Measurements from ENCODE around the gene P2RY1.

P2RY1 gene, protein sequence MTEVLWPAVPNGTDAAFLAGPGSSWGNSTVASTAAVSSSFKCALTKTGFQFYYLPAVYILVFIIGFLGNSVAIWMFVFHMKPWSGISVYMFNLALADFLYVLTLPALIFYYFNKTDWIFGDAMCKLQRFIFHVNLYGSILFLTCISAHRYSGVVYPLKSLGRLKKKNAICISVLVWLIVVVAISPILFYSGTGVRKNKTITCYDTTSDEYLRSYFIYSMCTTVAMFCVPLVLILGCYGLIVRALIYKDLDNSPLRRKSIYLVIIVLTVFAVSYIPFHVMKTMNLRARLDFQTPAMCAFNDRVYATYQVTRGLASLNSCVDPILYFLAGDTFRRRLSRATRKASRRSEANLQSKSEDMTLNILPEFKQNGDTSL

GRCh38 chr3:152834776-152835600 is at the start of gene P2RY1:
Gene P2RY1 (plus strand): TSS chr3:152835131. CDS start chr3:152835783, 652 bp downstream.
- DNase-seq (ENCODE audit: low read depth): no peak

DNA sequence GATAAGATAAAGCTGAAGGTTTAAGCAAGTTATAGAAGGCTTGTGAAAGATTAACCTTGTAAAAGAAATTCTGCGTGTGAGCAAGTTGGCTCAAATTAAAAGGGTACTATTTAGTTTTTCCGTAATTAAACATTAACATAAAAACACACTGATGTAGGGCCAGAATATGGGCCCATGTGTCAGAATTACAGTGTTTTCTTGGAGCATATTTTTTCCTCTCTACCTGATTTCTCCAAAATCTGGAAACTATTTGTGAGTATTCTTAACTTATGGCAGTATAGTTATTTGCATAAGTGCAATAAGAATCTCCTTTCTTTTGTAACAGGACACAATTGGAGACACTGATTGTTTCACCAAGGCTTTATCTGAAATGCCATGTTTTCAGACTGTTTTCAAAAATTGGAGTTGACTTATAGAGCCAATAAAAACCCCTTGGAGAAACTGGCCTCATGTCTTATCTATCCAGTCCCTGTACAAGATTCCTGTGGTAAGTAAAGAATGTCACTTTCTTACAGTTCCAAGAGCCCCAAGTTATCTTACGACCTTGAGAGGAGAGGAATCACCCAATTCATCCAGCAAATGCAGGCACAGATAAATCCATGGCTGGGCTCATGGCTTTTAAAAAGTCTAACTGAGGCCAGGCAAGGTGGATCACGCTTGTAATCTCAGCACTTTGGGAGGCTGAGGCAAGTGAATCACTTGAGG is 47.8 kb upstream of the P2RY1 start:
- DNase-seq (ENCODE audit: low read depth): no peak

DNA sequence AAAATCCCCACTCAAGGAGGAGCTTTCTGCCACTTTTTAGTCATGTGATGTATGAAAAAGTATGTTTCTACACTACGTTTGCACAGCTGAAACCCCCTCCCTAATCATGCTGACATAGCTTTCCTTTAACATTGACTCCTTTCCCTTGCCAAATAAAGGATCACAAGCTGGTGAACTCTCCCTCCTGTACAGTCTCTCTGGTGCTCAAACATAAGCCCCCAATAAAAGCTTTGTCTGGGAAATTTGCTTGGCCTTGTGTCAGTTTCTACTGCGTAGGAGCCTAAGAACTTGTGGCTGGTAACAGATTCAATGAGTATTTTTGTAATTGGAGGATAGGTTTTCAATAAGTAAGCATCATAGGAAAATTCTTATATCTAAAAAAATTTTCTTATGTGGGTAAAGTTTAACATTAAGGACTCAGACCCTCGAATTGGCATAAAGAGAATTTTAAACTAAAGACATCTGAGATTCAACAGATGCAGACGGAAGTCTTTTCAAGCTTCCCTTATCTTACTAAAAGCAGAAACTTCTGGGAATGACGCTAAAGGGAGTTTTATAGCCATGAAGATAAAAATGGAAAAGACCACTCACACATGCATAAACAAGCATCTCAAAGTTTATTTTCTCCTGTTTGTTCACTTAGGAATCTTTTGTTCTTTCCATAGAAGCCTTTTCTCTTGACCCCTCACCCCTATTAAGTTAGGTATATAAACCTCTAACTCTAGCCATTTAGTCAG is 44.1 kb upstream of the P2RY1 start:
- DNase-seq (ENCODE audit: low read depth): no peak

- DNase-seq (ENCODE audit: low read depth): no peak
These were observed 41.0 kb upstream of the P2RY1 start for GRCh38 chr3:152793969-152794368.

- no peak for DNase-seq (ENCODE audit: low read depth)
These were observed 37.0 kb upstream of the P2RY1 start for GRCh38 chr3:152797751-152798432.

DNA sequence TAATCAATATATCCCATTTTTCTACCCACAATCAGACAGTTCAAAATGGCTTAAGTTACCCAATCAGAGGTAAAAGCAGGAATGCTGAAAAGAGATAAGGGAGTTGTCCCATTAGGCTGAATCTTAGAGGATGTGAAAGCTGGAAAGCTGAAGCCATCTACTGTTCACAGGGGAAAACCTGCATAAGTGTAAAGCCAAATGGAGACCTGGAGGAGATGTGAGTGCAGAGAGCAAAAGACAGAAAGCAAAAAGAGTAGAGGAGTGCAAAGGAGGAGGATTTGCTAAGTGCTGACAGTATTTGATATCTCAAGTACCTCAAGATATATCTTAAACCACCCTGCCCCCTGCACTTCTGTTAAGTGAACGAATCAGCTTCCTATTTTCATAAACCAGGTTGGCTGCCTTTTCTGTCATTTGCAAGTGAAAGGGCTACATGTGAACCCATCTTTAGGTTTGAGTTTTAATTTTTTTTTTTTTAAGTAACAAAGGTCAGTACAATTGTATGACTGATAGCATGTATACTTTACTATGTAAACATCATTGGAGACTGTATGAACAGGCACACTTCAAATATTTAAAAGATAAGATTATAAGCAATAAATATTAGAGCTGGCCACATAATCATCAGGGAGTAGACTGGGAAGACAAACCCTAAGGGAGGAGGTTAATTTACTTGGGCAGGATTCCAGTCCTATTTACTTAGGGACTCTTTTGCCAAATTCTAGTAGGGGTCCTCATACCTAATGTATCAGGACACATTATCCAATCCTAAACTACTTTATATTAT is 22.8 kb upstream of the P2RY1 start:
- no peak for DNase-seq (ENCODE audit: low read depth)

DNA sequence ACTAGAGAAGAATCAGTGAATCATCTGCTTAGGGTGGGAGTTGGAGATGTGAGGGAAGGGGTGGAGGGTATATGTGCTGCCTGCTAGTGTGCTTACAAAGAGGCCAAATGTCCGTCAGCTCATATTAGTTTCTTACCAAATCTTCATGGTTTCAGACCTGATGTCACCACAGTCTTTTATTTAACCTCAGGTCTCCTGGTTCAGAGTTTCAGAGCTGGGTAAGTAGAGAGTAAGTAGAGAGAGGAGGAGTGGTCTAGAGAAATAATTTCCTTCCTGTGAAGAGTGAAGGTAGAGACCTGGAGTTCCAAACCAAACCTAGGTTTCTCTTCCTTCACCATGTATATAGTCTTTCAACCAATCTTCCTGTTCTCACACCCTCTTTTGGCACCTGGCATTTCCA is 17.5 kb upstream of the P2RY1 start:
- DNase-seq (ENCODE audit: low read depth): no peak

DNA sequence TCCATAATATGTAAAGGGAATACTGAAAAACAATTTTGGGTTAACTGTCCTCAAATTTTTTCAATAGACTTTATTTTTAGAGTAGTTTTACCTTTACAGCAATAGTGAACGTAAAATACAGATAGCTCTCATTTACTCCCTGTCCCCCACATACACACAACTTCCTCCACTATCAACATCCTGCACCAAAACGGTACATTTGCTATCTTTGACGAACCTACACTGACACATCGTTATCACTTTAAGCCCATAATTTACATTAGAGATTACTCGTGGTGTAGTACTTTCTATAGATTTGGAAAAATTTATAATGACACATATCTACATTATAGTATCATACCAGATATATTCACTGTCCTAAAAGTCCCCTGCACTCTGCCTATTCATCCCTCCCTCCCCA is 16.9 kb upstream of the P2RY1 start:
- DNase-seq (ENCODE audit: low read depth): no peak

DNA sequence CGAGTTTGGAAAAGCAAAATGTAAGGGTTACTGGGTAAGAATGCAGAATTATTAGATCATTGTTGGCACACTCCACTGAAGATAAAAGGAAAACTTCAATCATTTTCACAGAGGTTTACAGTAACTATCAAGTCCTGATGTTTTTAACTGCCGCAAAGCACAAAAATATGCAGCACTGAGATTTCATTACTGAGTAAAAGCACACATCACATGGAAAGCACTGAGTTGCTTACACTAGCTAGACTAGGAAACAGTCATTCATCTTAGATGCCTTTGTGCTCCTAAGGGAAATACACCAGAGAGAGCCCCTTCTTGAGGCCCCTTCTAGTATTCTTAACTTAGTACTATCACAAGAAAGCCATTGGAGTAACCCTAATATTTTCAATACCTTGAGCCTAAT is 11.8 kb upstream of the P2RY1 start:
- no peak for DNase-seq (ENCODE audit: low read depth)

DNA sequence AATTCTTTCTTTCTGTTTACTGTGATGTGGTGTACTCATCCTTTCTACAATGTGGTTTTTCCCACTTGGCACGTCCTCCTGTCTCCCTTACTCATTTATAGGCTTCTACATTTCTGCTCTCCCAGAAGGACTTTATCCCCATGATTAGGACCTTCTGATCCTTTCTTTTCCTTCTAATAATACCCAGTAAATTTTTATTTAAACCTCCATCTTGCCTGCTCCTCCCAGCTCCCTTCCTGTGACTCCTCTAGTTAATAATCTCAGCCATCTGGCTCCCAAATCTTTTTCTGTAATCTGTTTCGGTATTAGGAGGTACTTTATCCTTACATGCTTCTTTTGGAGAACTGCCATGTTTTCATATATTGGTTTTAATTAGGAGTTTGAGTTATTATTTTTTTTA is 11.2 kb upstream of the P2RY1 start:
- no peak for DNase-seq (ENCODE audit: low read depth)

DNA sequence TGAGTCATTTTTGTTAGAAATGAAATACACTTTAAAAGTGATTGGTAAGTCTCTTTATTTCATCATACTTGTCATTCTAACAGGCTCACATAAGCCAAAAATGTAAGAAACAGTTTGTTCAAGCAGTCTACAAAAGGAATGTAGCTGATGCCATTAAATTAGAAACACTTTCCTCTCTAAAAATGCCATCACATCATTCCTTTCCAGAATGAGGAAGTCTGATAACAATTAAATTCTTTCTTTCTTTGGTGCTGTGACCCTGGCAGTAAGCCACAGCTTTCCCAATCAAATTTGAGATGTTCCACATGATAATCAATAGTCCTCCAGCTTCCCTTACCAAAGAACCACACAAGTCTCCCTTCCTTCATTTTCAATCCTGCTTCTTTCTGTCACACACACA is 9.4 kb upstream of the P2RY1 start:
- DNase-seq (ENCODE audit: low read depth): no peak

DNA sequence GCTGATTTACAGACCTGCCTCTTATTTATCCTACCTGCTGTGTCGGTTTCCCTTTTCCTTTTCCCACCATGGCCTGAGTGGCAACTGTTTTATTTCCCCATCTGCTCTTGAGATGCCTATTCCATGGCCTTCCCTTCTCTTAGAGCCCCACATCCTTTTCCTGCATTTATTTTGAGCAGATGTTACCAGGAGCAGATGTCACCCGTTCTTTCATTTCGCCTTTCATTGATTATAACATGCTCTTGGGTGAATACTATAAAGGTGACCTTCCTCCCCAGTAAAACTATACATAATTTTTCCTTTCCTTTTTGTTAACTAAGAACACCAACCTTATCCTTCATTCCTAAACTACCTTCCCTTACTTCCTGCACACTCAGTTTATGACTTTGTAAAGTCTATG is 8.5 kb upstream of the P2RY1 start:
- DNase-seq (ENCODE audit: low read depth): no peak

DNA sequence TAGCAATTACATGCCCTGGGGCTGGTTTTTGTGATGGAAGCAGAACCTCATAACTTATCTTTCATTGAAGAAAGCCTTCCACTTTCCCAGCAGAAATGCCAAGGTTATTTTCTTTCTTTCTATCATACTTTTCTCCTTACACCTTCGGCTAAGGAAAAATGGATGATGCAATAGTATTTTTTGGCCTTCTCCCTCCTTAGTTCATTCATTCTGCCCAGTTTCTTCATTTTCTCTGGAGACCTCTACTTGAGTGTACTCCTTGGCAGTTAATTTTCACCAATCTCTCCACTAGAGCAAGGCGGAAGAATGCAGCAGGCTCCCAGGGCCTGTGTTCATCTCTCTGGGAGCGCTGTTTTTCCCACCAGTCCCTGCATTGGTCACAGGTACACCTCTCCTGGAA is 7.6 kb upstream of the P2RY1 start:
- no peak for DNase-seq (ENCODE audit: low read depth)

- no peak for DNase-seq (ENCODE audit: low read depth)
These were observed 6.7 kb upstream of the P2RY1 start for GRCh38 chr3:152828075-152828840.

DNA sequence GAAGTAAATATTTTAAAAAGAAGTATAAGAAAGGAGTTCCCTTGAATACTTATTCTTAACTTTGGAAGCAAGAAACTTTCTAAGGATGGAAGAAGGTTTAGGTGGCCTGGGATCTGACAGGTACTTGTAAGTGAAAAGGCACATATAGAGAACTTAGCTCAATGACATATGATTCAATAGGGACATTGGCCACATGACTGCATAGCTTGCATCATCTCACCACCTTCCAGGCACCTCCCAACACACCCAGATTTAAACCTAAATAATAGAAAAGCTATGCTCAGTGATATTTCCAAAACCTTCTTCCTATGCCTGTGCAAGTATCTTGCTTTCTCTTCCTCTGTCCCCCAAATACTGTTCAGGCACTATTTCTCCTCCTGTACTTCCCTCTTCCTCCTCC is 4.7 kb upstream of the P2RY1 start:
- DNase-seq (ENCODE audit: low read depth): no peak

GRCh38 chr3:152832046-152832445 is 2.9 kb upstream of the P2RY1 start:
- DNase-seq (ENCODE audit: low read depth): no peak

GRCh38 chr3:152833089-152833488 is 1.8 kb upstream of the P2RY1 start:
- DNase-seq (ENCODE audit: low read depth): no peak

DNA sequence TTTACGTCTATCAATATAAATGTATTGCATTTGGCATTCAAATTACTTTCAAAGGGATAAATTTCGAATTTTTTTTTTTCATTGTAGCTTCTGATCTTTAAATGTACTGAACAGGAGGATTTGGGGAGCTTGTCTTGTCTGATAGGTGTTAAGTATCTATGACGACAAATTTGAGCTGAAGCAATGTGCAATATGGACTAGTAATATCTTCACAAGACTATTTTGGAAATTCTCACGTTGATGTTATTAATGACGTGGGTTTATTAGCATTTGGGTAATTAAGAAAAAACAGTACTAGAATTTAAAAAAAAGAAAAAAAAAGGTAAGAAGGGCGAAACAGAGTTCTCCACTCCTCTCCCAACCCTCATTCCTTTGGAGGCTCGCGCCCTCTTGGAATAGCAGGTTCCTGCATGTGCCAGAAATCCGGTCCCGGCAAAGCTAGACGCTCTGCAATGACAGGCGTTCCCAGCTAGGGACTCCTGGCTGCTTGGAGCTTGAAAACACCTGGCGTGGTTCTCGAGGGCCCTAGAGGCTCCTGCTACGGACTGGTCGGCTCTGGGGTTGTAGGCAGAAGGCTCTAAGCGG is 648 bp upstream of the P2RY1 start:
- no peak for DNase-seq (ENCODE audit: low read depth)

DNA sequence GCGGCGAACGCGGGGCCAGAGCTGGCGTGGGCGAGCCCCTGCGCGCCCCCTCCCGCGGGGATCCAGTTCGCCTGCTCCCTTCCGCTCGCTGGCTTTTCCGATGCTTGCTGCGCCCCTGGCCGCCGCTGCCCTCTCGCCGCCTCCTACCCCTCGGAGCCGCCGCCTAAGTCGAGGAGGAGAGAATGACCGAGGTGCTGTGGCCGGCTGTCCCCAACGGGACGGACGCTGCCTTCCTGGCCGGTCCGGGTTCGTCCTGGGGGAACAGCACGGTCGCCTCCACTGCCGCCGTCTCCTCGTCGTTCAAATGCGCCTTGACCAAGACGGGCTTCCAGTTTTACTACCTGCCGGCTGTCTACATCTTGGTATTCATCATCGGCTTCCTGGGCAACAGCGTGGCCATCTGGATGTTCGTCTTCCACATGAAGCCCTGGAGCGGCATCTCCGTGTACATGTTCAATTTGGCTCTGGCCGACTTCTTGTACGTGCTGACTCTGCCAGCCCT is 721 bp downstream of the P2RY1 start:
- DNase-seq (ENCODE audit: low read depth): no peak
